Iris pigment epithelial cell (primary cell): Measurements from ENCODE around the gene ACACB.

ENCODE experiments used
- DNase-seq: peaks from one replicate; pipeline ENCODE4 v3.0.0-alpha.2; 2011; ENCODE audit warnings: low read depth

The ACACB gene

GRCh38 chr12:109305547-109305946 lies 189.2 kb downstream of the ACACB start:
- no peak for DNase-seq

- DNase-seq = no peak
Observed at GRCh38 chr12:109307051-109307450, 190.7 kb downstream of the ACACB start.

GRCh38 chr12:109308534-109309380 lies 192.4 kb downstream of the ACACB start, which contains the start of gene FOXN4:
Gene FOXN4 (minus strand): TSS chr12:109309284. CDS start chr12:109308321, 963 bp downstream.
- DNase-seq = no peak

DNA sequence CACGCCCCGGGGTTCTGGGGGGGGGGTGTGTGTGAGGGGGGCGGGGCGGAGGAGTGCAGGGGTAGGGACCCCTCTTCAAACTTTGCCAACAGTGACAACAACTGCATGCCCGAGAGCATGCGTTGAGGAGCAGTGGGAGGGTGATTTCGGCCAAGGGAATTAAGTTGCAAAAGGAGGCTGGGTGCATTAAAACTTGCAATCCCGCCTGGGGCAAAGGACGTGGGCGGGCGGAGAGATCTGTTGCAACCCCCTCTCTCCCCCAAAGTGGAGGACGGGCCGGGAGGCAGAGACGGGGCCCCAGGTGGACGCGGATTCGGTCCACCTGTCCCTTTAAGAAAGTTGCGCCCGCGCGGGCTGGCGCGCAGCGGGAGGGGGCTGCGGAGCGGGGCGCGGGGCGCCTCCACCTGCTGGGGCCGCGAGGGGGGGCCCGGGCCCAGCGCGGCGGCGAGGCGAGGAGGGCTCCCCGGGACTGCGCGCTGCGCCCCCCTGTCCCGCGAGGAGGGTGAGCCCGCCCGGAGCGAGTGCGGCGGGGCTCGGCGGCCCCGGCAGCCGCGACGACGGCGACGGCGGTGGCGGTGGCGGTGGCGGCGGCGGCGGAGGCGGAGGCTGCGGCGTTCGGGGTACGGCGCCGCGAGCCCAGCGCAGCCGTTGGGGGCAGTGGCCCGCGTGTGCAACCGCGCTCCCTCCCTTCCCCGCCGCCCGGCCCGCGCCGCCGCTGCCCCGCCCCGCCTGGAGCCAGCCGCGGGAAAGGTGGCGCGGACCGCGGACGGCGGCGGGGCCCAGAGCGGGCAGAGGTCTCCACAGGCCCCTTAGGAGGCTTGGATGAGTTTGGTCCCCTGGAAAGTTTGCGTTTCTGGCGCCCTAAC lies 193.2 kb downstream of the ACACB start:
- DNase-seq = no peak

- DNase-seq = no peak
Observed at GRCh38 chr12:109310247-109311125, 194.1 kb downstream of the ACACB start.
